ENCODE data around the gene RXRB.

DNA sequence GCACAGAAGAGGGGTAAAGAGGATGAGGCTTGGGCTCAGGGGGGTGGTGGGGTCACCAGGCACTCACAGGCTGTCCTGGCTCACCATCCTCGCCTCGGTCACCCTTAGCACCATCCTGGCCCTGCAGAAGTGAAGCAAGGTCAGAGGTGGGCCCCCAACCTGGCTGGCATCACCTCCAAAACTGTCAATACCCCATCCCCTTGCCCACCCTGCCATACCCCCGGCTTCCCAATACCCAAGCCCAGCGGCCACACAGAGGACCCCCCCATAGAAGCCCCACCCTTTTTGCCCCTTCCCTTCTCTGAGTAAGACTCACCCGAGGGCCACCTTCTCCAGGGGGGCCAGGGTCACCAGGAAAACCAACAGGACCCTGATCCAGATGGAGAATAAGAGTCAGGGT, 31.8 kb downstream of the RXRB start:
- TF ChIP-seq ZNF274 (IDR thresholded peaks at IDR 0.05; ENCODE audit: low read depth, low read length) (no peak), YY1 (IDR thresholded peaks at IDR 0.05; ENCODE audit: insufficient read depth, insufficient read length) (no peak), SUZ12 (IDR thresholded peaks at IDR 0.05; ENCODE audit: extremely low read depth, insufficient read depth, insufficient read length) (no peak)

All from NT2/D1 (cell line).